K562 (cell line): ENCODE measurements around the gene HES6. TPM values are rescaled to one million over a fixed set of nuclear protein-coding genes. Genes with fewer than 3 reads are reported as not detected.

Source experiments
- NKRF ChIP-seq: fragments of 450-650 bp; IDR thresholded peaks from 2 replicates; pipeline ENCODE4 v1.6.1; 2016; ENCODE audit warnings: borderline replicate concordance
- SRSF1 ChIP-seq: fragments of 200-400 bp; formaldehyde crosslinking; IDR thresholded peaks from 2 replicates; pipeline ENCODE4 v1.6.1; 2017; ENCODE audit warnings: mild to moderate bottlenecking, low read depth, low read length, moderate library complexity
- TCF15 ChIP-seq: fragments of 250-450 bp; sonication (Bioruptor Pico); IDR thresholded peaks from 2 replicates; pipeline ENCODE4 v1.8.0; 2022; ENCODE audit warnings: moderate library complexity, mild to moderate bottlenecking, inconsistent platforms
- ZNF280A ChIP-seq: fragments of 450-650 bp; IDR thresholded peaks from 2 replicates; pipeline ENCODE4 v1.6.1; 2018; ENCODE audit warnings: mild to moderate bottlenecking, low read depth; ENCODE audit not compliant: partially characterized antibody
- polyA plus RNA-seq, 8 experiments: library from polyadenylated mRNA; depleted of rRNA in 4 of 8; stranded (reverse) in 5 of 8; unstranded in 3 of 8; fragments of >200 nt; fragmentation: Nextera tagmentation in 2 of 8; fragmentation: Illumina TruSeq in 1 of 8; extraction: Ambion mirVana in 2 of 8; extraction: Trizol in 1 of 8; gene quantifications; 2 replicates each; pipeline versions ENCODE4 v1.2.1 to v1.2.3, GENCODE V29; 2011 to 2014; ENCODE audit warnings: inconsistent platforms in 1 of 8, missing spikeins in 1 of 8
- total RNA-seq, 7 experiments: library from RNA; depleted of rRNA in 6 of 7; stranded (reverse); fragments of >200 nt in 6 of 7; fragmentation: Illumina TruSeq in 2 of 7; extraction: Trizol in 2 of 7; gene quantifications; 2 replicates each; pipeline versions ENCODE4 v1.2.1 to v1.2.3, GENCODE V29; 2011 to 2021; ENCODE audit warnings: low replicate concordance in 1 of 7
- TF ChIP-seq, protein P1 (sequence below), 3 experiments: fragments of 200-800 bp in 1 of 3; fragments of 250-450 bp in 1 of 3; fragments of 450-650 bp in 1 of 3; sonication (Bioruptor Pico) in 1 of 3; sonication (Bioruptor generic) in 1 of 3; formaldehyde crosslinking in 1 of 3; IDR thresholded peaks; 2 replicates each; pipeline versions ENCODE4 v1.6.1 to v1.8.0; 2016 to 2022; ENCODE audit warnings: mild to moderate bottlenecking in 2 of 3, missing genetic modification characterization in 2 of 3, missing compliant biosample characterization in 1 of 3, moderate library complexity in 1 of 3

Gene HES6
- total and polyA plus RNA-seq, 9 of the 15 experiments (the other 6 are each of a cell fraction or from before 2014, with no cell fraction given): 6.2 to 133 (median 29.2) TPM

DNA sequence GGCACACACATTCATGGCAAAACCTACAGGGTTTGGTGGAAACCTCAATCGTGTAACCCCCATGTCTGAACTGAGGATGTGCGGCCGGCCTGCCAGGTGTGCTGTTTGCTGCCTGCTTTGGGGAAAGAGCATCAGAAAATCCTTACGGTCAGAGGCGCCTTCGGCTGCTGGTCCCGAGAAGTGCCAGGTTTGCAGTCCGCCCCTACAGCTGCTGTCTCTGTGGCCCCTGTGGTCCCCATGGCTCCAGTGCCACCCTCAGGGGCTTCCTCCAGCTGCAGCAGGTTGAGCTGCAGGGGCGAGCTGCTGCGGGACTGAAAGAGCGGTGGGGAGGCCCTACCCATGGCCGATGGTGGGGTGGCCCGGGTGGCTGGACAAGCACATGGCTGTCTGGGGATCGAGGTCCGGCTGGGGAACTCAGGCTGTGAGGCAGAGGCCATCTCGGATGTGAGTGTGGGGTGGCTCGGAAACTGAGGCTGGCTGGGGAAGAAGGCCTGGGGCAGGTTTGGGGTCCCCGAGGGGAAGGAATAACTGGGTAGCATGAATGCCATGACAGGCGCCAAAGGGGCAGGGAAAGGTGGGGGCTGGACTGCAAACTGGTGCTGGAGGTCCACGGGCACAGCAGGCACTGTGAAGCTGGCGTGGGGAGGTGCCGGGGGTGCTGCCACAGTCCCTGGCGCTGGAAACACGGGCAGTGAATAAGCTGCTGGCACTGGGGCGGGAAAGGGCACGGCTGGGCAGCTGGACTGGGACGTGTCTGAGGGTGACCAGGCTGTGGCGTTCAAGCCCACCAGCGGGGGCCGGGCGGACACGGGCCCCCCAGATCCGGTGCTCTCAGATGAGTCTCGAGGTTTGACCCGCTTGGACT is 13.2 kb upstream of the HES6 start (continued):
- no peak for TF ChIP-seq SRSF1
- TF ChIP-seq TCF15 (CRISPR knock-in tag): no peak
- TF ChIP-seq, protein P1, sequence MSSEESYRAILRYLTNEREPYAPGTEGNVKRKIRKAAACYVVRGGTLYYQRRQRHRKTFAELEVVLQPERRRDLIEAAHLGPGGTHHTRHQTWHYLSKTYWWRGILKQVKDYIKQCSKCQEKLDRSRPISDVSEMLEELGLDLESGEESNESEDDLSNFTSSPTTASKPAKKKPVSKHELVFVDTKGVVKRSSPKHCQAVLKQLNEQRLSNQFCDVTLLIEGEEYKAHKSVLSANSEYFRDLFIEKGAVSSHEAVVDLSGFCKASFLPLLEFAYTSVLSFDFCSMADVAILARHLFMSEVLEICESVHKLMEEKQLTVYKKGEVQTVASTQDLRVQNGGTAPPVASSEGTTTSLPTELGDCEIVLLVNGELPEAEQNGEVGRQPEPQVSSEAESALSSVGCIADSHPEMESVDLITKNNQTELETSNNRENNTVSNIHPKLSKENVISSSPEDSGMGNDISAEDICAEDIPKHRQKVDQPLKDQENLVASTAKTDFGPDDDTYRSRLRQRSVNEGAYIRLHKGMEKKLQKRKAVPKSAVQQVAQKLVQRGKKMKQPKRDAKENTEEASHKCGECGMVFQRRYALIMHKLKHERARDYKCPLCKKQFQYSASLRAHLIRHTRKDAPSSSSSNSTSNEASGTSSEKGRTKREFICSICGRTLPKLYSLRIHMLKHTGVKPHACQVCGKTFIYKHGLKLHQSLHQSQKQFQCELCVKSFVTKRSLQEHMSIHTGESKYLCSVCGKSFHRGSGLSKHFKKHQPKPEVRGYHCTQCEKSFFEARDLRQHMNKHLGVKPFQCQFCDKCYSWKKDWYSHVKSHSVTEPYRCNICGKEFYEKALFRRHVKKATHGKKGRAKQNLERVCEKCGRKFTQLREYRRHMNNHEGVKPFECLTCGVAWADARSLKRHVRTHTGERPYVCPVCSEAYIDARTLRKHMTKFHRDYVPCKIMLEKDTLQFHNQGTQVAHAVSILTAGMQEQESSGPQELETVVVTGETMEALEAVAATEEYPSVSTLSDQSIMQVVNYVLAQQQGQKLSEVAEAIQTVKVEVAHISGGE (CRISPR knock-in tag; IDR thresholded peaks at IDR 0.05): no peak
- no peak for TF ChIP-seq NKRF
- TF ChIP-seq ZNF280A: no peak
